Loucy (cell line): ENCODE results near the gene DOC2A.

Source experiments
- H2AFZ ChIP-seq: fragments of 200-600 bp; sonication (generic); 2 replicates; pipeline ENCODE4 v1.6.0; 2016; ENCODE audit warnings: antibody characterized with exemption, mild to moderate bottlenecking, low read length, moderate library complexity
- H3F3A ChIP-seq: fragments of 200-600 bp; 2 replicates; pipeline ENCODE4 v1.6.0; 2016; ENCODE audit warnings: antibody characterized with exemption, low read depth, mild to moderate bottlenecking
- H3K27me3 ChIP-seq: fragments of 200-600 bp; sonication (generic); 2 replicates; pipeline ENCODE4 v1.6.1; 2014; ENCODE audit warnings: low read length, mild to moderate bottlenecking; ENCODE audit not compliant: insufficient read depth, poor library complexity, severe bottlenecking
- H3K36me3 ChIP-seq: fragments of 200-600 bp; sonication (generic); 2 replicates; pipeline ENCODE4 v1.6.1; 2016; ENCODE audit warnings: low read length; ENCODE audit not compliant: insufficient read depth
- H3K4me1 ChIP-seq: fragments of 200-600 bp; sonication (generic); 2 replicates; pipeline ENCODE4 v1.5.1; 2014; ENCODE audit warnings: low read length, mild to moderate bottlenecking; ENCODE audit not compliant: insufficient read depth, poor library complexity, severe bottlenecking
- H3K4me2 ChIP-seq: fragments of 200-600 bp; sonication (generic); 2 replicates; pipeline ENCODE4 v1.6.0; 2014; ENCODE audit warnings: antibody characterized with exemption, low read length, low read depth, mild to moderate bottlenecking; ENCODE audit not compliant: poor library complexity, severe bottlenecking
- H3K4me3 ChIP-seq: fragments of 200-600 bp; sonication (generic); 2 replicates; pipeline ENCODE4 v1.5.1; 2014; ENCODE audit warnings: low read length, mild to moderate bottlenecking, mixed read lengths; ENCODE audit not compliant: poor library complexity, severe bottlenecking
- H3K79me2 ChIP-seq: fragments of 200-600 bp; sonication (generic); 2 replicates; pipeline ENCODE4 v1.6.1; 2014; ENCODE audit warnings: low read length; ENCODE audit not compliant: insufficient read depth
- H3K9ac ChIP-seq: fragments of 200-600 bp; sonication (generic); 2 replicates; pipeline ENCODE4 v1.6.0; 2014; ENCODE audit warnings: mild to moderate bottlenecking, low read depth, low read length, moderate library complexity; ENCODE audit not compliant: poor library complexity, severe bottlenecking
- H3K9me2 ChIP-seq: fragments of 200-600 bp; sonication (generic); replicated peaks from 2 replicates; pipeline ENCODE4 v1.6.1; 2016; ENCODE audit warnings: low read depth, low read length, mixed read lengths
- H3K9me3 ChIP-seq: fragments of 200-600 bp; sonication (generic); 2 replicates; pipeline ENCODE4 v1.6.1; 2014; ENCODE audit warnings: mild to moderate bottlenecking, antibody characterized with exemption, low read length, low read depth; ENCODE audit not compliant: insufficient read depth
- H4K20me1 ChIP-seq: fragments of 200-600 bp; sonication (generic); 2 replicates; pipeline ENCODE4 v1.6.0; 2014; ENCODE audit warnings: antibody characterized with exemption, low read length, mild to moderate bottlenecking; ENCODE audit not compliant: insufficient read depth, poor library complexity, severe bottlenecking
- CTCF ChIP-seq: fragments of 200-600 bp; sonication (generic); conservative IDR thresholded peaks from 2 replicates; pipeline ENCODE4 v1.5.1; 2014; ENCODE audit warnings: mild to moderate bottlenecking, antibody characterized with exemption, low read length
- EZH2phosphoT487 ChIP-seq: fragments of 200-600 bp; IDR thresholded peaks from 2 replicates; pipeline ENCODE4 v1.6.1; 2018; ENCODE audit warnings: antibody characterized with exemption, mild to moderate bottlenecking, moderate library complexity, borderline replicate concordance

Gene DOC2A

GRCh38 chr16:30051518-30051917 lies 40.7 kb upstream of the DOC2A start:
- Histone ChIP-seq H4K20me1 (no peaks in the 10 kb centered on the region), H3K4me3 (peak overlapping the region; percentile 88), H3K79me2 (peaks cover 19% of the 10 kb centered on the region), H3K27me3 (no peaks in the 10 kb centered on the region), H3K4me2 (peak overlapping the region; percentile 73), H3K9me3 (no peaks in the 10 kb centered on the region), H3K4me1 (peaks cover 20% of the 10 kb centered on the region), H3K9me2 (no peaks in the 10 kb centered on the region), H3K9ac (peak overlapping the region; percentile 88), H2AFZ (no peak overlapping the region), H3F3A (no peaks in the 10 kb centered on the region), H3K36me3 (no peaks in the 10 kb centered on the region)
- no peak for TF ChIP-seq CTCF
- no peak for TF ChIP-seq EZH2phosphoT487

DNA sequence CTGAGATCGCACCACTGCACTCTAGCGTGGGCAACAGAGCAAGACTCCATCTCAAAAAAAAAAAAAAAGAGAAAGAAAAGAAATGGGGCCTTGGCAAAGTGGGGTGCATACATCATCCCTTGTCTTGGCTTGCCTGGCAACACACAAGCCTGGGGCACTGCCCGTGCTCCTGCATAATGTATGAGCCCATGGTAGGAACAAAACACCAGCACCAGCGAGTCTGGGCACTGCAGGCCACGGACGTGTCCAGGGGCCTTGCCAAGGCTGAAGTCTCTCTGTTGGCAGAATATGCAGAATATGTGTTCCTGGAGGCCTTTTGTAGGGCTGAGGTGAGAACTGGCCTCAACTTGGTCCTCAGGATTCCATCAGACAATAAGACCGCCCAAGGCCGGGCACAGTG lies 39.0 kb upstream of the DOC2A start:
- Histone ChIP-seq H2AFZ (no peak overlapping the region), H3K9ac (no peak overlapping the region), H3K36me3 (no peaks in the 10 kb centered on the region), H3K4me2 (no peak overlapping the region), H3K4me1 (peaks cover 14% of the 10 kb centered on the region), H3F3A (no peaks in the 10 kb centered on the region), H3K9me3 (no peaks in the 10 kb centered on the region), H3K27me3 (no peaks in the 10 kb centered on the region), H3K79me2 (peaks cover 19% of the 10 kb centered on the region), H4K20me1 (no peaks in the 10 kb centered on the region), H3K9me2 (no peaks in the 10 kb centered on the region), H3K4me3 (no peak overlapping the region)
- no peak for TF ChIP-seq CTCF
- no peak for TF ChIP-seq EZH2phosphoT487

DNA sequence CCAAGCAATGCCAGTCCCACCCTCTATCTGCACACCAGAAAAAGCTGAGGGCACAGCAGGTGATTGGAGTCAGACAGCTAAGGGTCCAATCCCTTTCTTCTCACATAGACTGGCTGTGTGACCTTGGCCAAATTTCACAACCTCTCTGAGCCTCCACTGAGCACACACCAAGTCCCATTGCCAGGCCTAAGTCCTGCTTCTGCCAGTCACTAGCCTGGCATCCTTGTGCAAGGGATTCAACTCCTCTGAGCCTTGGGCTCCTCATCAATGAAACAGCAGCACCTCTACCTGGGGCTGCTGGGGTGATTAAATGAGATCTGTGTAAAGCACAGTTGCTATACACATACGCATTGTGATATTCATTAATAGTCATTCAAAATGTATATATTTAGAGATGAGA lies 35.8 kb upstream of the DOC2A start:
- Histone ChIP-seq H3K4me3 (no peak overlapping the region), H3K79me2 (peaks cover 2% of the 10 kb centered on the region), H3K27me3 (no peaks in the 10 kb centered on the region), H3K9me2 (no peaks in the 10 kb centered on the region), H3K4me2 (no peak overlapping the region), H3K9ac (no peak overlapping the region), H4K20me1 (no peaks in the 10 kb centered on the region), H2AFZ (no peak overlapping the region), H3F3A (no peaks in the 10 kb centered on the region), H3K9me3 (no peaks in the 10 kb centered on the region), H3K4me1 (peaks cover 4% of the 10 kb centered on the region), H3K36me3 (no peaks in the 10 kb centered on the region)
- TF ChIP-seq EZH2phosphoT487 (no peak), CTCF (no peak)
